Measurements from ENCODE around the gene ATRN.
"Not testable (repeated sequence)": the region's sequence is repeated elsewhere in the genome, so short reads cannot be mapped to it uniquely, and the experiment has no call there.

The ATRN gene

GRCh38 chr20:3471397-3472021 lies 691 bp downstream of the ATRN start:
- DNase-seq = no peak

GRCh38 chr20:3472105-3472504 lies 1.3 kb downstream of the ATRN start:
- DNase-seq = no peak

- DNase-seq = no peak
Observed at GRCh38 chr20:3473324-3473723, 2.5 kb downstream of the ATRN start.

- DNase-seq = peak; percentile 47
Observed at GRCh38 chr20:3473944-3474343, 3.1 kb downstream of the ATRN start.

- DNase-seq = not testable (repeated sequence)
Observed at GRCh38 chr20:3477003-3477860, 6.4 kb downstream of the ATRN start.

GRCh38 chr20:3477861-3478544 lies 7.2 kb downstream of the ATRN start:
- DNase-seq = no peak

- no peak for DNase-seq
Observed at GRCh38 chr20:3479025-3479424, 8.2 kb downstream of the ATRN start.

- no peak for DNase-seq
Observed at GRCh38 chr20:3479759-3480615, 9.2 kb downstream of the ATRN start.

GRCh38 chr20:3483309-3483708 lies 12.5 kb downstream of the ATRN start:
- no peak for DNase-seq

- no peak for DNase-seq
Observed at GRCh38 chr20:3483784-3484183, 13.0 kb downstream of the ATRN start.

GRCh38 chr20:3485913-3486312 lies 15.1 kb downstream of the ATRN start:
- no peak for DNase-seq

GRCh38 chr20:3486850-3487249 lies 16.0 kb downstream of the ATRN start:
- no peak for DNase-seq

- no peak for DNase-seq
Observed at GRCh38 chr20:3492669-3493068, 21.9 kb downstream of the ATRN start.

- no peak for DNase-seq
Observed at GRCh38 chr20:3494218-3494617, 23.4 kb downstream of the ATRN start.

GRCh38 chr20:3502878-3503277 lies 32.1 kb downstream of the ATRN start:
- no peak for DNase-seq

- no peak for DNase-seq
Observed at GRCh38 chr20:3505148-3505547, 34.3 kb downstream of the ATRN start.

- no peak for DNase-seq
Observed at GRCh38 chr20:3509064-3509463, 38.2 kb downstream of the ATRN start.

- DNase-seq = no peak
Observed at GRCh38 chr20:3510110-3510509, 39.3 kb downstream of the ATRN start.

- DNase-seq = not testable (repeated sequence)
Observed at GRCh38 chr20:3512239-3512638, 41.4 kb downstream of the ATRN start.

GRCh38 chr20:3514012-3514642 lies 43.3 kb downstream of the ATRN start:
- no peak for DNase-seq

GRCh38 chr20:3515379-3516170 lies 44.8 kb downstream of the ATRN start:
- no peak for DNase-seq
